ENCODE measurements around the gene OR4D9.

DNA sequence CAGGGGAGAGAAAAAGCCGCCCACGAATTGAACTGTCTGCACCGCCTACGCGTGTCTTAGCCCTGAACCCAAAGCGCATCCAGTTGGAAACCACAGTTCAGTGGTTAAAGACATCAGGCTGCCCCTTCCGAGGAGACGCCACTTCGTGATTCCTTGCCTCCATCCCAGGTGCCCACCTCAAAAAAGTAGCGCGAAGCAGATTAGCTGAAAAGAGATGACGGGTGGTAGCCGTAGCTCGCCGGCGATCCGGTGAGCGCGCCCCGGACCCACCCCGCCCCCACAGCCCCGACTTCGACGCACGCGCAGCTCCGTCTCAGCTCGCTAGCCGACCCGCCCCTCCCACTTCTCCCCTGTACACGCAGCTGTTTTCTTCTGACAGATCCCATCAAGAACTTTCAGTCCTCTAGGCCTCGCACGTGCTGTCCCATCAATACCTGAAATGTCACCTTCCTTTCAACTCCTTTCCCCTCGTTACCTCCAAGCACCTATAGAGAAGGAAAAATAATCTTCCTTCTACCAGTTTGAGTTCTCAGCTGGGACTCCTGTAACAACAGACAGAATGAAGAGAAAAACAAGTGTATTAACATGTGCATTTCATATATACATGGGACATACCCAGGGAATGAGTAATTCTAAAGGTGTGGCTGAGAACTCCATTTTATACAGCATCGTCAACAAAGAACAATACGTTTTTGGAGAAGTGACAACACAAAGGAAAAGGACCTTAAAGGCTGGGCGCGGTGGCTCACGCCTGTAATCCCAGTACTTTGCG lies 49.5 kb downstream of the OR4D9 start:
- no peak for TF ChIP-seq EZH2 (IDR thresholded peaks at IDR 0.05; ENCODE audit: borderline replicate concordance, low read length)
- TF ChIP-seq CTCF (conservative IDR thresholded peaks at IDR 0.05 in 1 of 2, IDR thresholded peaks at IDR 0.05 in 1 of 2; ENCODE audit: extremely low read depth in 1 of 2, insufficient read depth in 1 of 2, low read depth in 1 of 2, low read length in 2 of 2): no peak
